GM12874 (cell line): Measurements from ENCODE around the gene RAB1A.

Experiments used
- CTCF ChIP-seq: IDR thresholded peaks from 2 replicates; pipeline ENCODE4 v1.5.1; 2011; ENCODE audit warnings: low read depth, mild to moderate bottlenecking, control low read depth, low read length, moderate library complexity; ENCODE audit not compliant: insufficient read depth

Gene RAB1A

GRCh38 chr2:65061146-65061909, 68.6 kb downstream of the RAB1A start:
- TF ChIP-seq CTCF: no peak

- no peak for TF ChIP-seq CTCF
Measured at GRCh38 chr2:65059071-65059470, 70.8 kb downstream of the RAB1A start.

- TF ChIP-seq CTCF: no peak
Measured at GRCh38 chr2:65057391-65058052, 72.4 kb downstream of the RAB1A start.

- TF ChIP-seq CTCF: no peak
Measured at GRCh38 chr2:65057054-65057375, 72.9 kb downstream of the RAB1A start.

- TF ChIP-seq CTCF: no peak
Measured at GRCh38 chr2:65056215-65057053, 73.5 kb downstream of the RAB1A start, which contains the start of gene CEP68. Gene CEP68, plus strand, starts transcription at chr2:65056416. Its CDS starts 13,029 bp downstream, at chr2:65069445.

- no peak for TF ChIP-seq CTCF
Measured at GRCh38 chr2:65055422-65056214, 74.3 kb downstream of the RAB1A start.
